Fibroblast of the aortic adventitia (primary cell): Measurements from ENCODE around the gene ZNF772. TPM values are rescaled to one million over a fixed set of nuclear protein-coding genes. Genes with fewer than 3 reads are reported as not detected.

Experiments used
- DNase-seq: peaks from one replicate; pipeline ENCODE4 v3.0.0-alpha.2; 2010; ENCODE audit warnings: low read depth
- H3K4me3 ChIP-seq: 2 replicates; pipeline ENCODE4 v1.5.1; 2011; ENCODE audit warnings: low read depth, mild to moderate bottlenecking, control low read depth, low read length, moderate library complexity
- total RNA-seq: library from RNA; depleted of rRNA; stranded (reverse); fragments of >200 nt; gene quantifications from 2 replicates; pipeline ENCODE4 v1.2.3, GENCODE V29; 2012; ENCODE audit warnings: low replicate concordance
- TF ChIP-seq, protein P1 (sequence below): IDR thresholded peaks from 2 replicates; pipeline ENCODE4 v1.5.1; 2011; ENCODE audit warnings: mild to moderate bottlenecking, low read length, control low read depth, inconsistent platforms; ENCODE audit not compliant: insufficient read depth

ZNF772 gene
- total RNA-seq, 1 donor, result 17.9 TPM

DNA sequence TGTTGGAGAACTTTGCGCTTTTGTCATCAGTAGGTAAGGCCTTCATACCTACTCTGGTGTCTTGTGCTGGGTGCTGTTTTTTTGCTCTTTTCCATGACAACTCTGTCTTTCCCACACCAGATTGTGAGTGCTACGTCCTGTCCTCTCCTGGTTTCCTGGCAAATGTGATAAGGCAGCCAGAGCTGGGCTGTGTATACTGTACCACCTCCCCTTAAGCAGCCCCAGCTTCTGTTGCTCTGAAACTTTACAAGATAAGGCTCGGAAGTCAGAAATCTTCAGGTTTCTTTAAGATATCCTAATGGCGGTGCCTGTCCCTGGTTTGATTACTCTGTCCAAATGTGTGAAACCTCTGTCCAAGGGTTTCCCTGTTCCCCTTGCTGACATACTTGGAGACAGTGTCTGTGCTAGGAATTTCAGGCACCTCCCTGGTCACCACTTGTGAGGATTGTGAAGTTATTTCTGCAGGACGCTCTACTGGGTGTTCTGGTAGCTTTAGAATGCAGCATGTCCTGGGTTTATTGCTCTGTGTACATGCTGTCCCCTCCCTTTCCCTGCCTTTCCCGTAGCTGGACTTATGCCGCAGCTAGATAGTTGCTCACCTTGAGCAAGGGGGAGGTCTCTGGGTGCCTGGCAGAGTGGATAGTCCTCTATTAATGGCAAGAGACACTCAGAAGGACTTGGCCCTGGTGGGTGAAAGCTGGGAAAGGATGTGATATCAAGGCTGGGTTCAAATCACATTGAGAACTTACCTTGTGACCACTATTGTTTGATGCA is 35.2 kb downstream of the ZNF772 start:
- TF ChIP-seq, protein P1, sequence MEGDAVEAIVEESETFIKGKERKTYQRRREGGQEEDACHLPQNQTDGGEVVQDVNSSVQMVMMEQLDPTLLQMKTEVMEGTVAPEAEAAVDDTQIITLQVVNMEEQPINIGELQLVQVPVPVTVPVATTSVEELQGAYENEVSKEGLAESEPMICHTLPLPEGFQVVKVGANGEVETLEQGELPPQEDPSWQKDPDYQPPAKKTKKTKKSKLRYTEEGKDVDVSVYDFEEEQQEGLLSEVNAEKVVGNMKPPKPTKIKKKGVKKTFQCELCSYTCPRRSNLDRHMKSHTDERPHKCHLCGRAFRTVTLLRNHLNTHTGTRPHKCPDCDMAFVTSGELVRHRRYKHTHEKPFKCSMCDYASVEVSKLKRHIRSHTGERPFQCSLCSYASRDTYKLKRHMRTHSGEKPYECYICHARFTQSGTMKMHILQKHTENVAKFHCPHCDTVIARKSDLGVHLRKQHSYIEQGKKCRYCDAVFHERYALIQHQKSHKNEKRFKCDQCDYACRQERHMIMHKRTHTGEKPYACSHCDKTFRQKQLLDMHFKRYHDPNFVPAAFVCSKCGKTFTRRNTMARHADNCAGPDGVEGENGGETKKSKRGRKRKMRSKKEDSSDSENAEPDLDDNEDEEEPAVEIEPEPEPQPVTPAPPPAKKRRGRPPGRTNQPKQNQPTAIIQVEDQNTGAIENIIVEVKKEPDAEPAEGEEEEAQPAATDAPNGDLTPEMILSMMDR, result no peak
- no peak for DNase-seq
- H3K4me3 ChIP-seq, result no peak overlapping the region

DNA sequence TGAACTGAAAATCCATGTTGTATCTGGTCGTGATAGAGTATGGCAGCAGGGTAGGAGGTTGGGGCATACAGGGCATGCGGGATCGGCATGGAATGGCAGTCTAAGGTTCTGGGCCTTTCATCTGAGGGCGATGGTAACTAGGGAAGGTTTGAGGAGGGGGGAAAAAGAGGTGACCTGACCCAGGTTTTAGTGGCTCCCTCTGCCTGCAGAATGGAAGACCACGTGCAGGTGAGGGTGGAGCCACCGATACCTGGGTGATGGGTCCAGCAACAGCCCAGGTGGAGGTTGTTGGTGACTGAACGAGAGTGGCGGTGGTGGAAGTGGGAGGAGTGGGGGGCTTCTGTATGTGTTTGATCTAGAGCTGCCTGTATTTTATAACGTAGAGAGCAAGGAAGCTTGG is 38.4 kb downstream of the ZNF772 start:
- TF ChIP-seq, protein P1, result no peak
- H3K4me3 ChIP-seq, result no peak overlapping the region
- DNase-seq, result no peak

DNA sequence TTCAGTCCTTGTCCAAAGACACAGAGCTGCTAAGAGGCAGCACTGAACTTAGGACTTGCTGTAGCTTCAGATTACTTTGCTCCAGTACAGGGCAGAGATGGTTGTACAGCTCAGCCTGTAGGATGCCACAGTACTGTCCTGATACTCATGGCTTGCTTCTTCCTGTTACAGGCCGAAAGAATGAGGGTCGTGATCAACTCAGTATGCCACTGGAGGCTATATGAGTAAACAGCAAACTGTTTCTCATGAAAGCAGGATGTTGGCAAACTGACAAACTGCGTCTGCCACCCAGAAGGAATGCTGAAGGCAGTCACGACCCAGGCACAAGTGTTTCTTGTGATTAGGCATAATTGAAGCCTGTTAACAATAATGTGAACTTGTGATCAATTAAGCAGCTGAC is 39.4 kb downstream of the ZNF772 start:
- no peak for DNase-seq
- H3K4me3 ChIP-seq, result no peak overlapping the region
- TF ChIP-seq, protein P1, result no peak

DNA sequence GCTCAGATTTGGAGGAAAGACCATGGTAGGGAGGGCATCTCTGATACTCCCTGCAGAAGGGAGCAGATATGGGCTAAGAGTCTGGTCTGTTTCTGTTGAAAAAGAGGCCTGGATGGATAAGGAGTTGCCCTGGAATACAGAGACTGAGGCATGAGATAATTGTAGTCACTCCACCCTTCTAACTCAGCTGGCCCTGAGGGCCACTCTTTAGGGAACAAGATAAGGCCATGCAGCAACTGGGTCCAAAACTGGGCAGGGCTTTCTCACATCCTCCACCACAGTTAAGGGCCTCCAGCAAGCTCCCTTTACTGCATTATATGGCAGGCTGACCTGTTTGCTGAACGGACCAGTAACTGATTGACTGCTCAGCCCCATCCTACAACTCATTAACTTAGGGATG is 40.9 kb downstream of the ZNF772 start:
- H3K4me3 ChIP-seq, result peak overlapping the region; percentile 85
- DNase-seq, result no peak
- TF ChIP-seq, protein P1, result no peak

DNA sequence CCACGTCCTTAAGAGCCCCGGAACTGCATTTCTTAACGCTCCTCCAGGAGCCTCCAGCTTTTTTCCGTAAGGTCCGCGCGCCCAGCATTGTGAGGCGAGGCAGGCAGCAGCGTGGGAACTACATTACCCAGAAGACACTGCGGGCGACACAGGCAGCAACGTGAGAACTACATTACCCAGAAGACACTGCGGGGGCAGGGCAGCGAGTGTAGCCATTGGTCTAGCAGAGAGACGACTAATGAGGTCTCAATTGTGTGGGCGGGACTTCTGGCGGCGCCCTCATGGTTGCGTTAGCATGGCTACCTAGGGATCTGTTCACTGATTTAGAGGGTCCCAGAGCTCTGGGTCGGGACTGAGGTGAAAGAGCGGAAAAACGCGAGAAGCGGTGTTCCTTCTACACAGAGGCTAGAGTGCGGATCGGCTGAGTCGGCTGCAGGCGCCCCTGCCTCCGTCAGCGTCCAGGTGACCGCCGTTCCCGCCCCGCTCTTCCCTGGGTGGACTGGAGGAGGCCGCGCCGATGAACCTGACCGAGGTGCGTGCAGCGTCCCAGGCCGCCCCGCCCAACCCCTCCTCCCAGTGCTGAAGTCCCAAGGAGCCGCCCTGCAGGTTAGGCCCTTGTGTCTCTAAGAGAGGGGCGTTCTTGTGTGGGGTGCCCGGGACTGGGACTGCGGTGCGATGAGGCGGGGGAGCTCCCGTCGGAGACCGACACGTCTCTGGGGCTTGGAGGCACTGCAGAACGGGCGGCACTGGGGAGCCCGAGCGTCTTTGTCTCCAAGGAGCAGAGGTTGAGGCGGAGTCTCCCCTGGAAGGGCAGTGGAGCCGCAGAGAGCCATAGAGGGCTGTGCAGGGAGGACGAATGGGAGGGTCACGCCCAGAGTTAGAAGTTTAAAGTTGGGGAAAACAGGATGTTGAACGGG is 42.0 kb downstream of the ZNF772 start, which contains the start of gene ZNF749:
ZNF749 (plus strand) TSS at position 264 of the 917 bp plus-strand sequence; CDS start at position 518, 254 bp downstream.
- TF ChIP-seq, protein P1, result no peak
- DNase-seq, result peak; percentile 98
- H3K4me3 ChIP-seq, result peak within 1 kb of the TSS; percentile 85

DNA sequence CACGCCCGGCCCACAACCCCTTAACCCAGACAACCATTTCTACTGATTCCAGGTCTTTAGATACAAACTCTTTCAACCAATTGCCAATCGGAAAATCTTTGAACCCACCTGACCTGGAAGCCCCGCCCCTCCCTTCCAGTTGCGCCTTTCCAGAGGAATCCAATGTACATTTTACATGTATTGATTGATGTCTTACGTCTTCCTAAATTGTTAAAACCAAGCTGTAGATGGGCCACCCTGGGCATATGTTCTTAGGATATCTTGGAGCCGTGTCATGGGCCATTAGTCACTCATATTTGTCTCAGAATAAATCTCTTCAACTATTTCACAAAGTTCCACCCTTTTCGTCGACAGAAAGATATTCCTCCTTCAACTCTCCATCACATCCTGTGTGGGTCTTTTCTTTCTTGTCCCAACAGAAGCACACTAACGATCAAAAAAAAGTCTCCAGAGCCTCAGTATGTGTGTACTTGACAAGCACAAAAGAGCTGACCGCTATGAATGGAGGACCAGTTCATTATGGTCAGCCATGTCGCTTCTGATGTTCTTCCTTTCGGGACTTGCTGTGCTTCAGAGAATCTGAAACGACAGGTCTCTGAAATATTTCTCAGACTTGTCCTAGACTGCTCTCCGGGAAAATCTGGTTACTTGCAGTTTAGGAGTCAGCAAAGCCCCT is 42.8 kb downstream of the ZNF772 start:
- DNase-seq, result no peak
- TF ChIP-seq, protein P1, result no peak
- peak overlapping the region; percentile 85 for H3K4me3 ChIP-seq
